ENCODE results near the gene IQCH.
"Not testable (repeated sequence)": the region's sequence is repeated elsewhere in the genome, so short reads cannot be mapped to it uniquely, and the experiment has no call there.

The IQCH gene

GRCh38 chr15:67436351-67437250 lies 182.0 kb downstream of the IQCH start:
- DNase-seq (ENCODE audit: low spot score) = not testable (repeated sequence)

GRCh38 chr15:67444100-67444499 lies 189.5 kb downstream of the IQCH start:
- no peak for DNase-seq (ENCODE audit: low spot score)

GRCh38 chr15:67446449-67446848 lies 191.9 kb downstream of the IQCH start:
- DNase-seq (ENCODE audit: low spot score) = no peak

- not testable (repeated sequence) for DNase-seq (ENCODE audit: low spot score)
These were observed 193.8 kb downstream of the IQCH start for GRCh38 chr15:67448372-67448771.

GRCh38 chr15:67453703-67454102 lies 199.1 kb downstream of the IQCH start:
- not testable (repeated sequence) for DNase-seq (ENCODE audit: low spot score)

- peak; percentile 71 for DNase-seq (ENCODE audit: low spot score)
These were observed 202.3 kb downstream of the IQCH start for GRCh38 chr15:67456677-67457529.

- DNase-seq (ENCODE audit: low spot score) = no peak
These were observed 203.9 kb downstream of the IQCH start for GRCh38 chr15:67458331-67459029.

GRCh38 chr15:67460521-67460920 lies 205.9 kb downstream of the IQCH start:
- no peak for DNase-seq (ENCODE audit: low spot score)

- DNase-seq (ENCODE audit: low spot score) = no peak
These were observed 207.1 kb downstream of the IQCH start for GRCh38 chr15:67461735-67462134.

- DNase-seq (ENCODE audit: low spot score) = no peak
These were observed 208.3 kb downstream of the IQCH start for GRCh38 chr15:67462875-67463274.

- no peak for DNase-seq (ENCODE audit: low spot score)
These were observed 208.9 kb downstream of the IQCH start for GRCh38 chr15:67463488-67463887.

GRCh38 chr15:67465196-67465952 lies 210.8 kb downstream of the IQCH start:
- no peak for DNase-seq (ENCODE audit: low spot score)

GRCh38 chr15:67468416-67468815 lies 213.8 kb downstream of the IQCH start:
- DNase-seq (ENCODE audit: low spot score) = no peak

- no peak for DNase-seq (ENCODE audit: low spot score)
These were observed 215.1 kb downstream of the IQCH start for GRCh38 chr15:67469680-67470079.

- no peak for DNase-seq (ENCODE audit: low spot score)
These were observed 218.4 kb downstream of the IQCH start for GRCh38 chr15:67472957-67473356.

- DNase-seq (ENCODE audit: low spot score) = no peak
These were observed 220.0 kb downstream of the IQCH start for GRCh38 chr15:67474405-67475110.

GRCh38 chr15:67479781-67480505 lies 225.4 kb downstream of the IQCH start:
- no peak for DNase-seq (ENCODE audit: low spot score)

GRCh38 chr15:67480741-67481140 lies 226.2 kb downstream of the IQCH start:
- no peak for DNase-seq (ENCODE audit: low spot score)

- no peak for DNase-seq (ENCODE audit: low spot score)
These were observed 227.1 kb downstream of the IQCH start for GRCh38 chr15:67481680-67482079.

GRCh38 chr15:67495585-67495984 lies 241.0 kb downstream of the IQCH start:
- no peak for DNase-seq (ENCODE audit: low spot score)
